GM23248 (cell line): Measurements from ENCODE around the gene HOXC10.

Source experiments
- EZH2 ChIP-seq: fragments of 200-600 bp; sonication (generic); IDR thresholded peaks from 2 replicates; pipeline ENCODE4 v1.6.1; 2018; ENCODE audit warnings: antibody characterized with exemption, mild to moderate bottlenecking; ENCODE audit not compliant: insufficient read depth, poor library complexity, severe bottlenecking
- EZH2phosphoT487 ChIP-seq: fragments of 200-600 bp; sonication (generic); IDR thresholded peaks from 2 replicates; pipeline ENCODE4 v1.6.1; 2018; ENCODE audit warnings: antibody characterized with exemption, moderate library complexity, mild to moderate bottlenecking, low read depth; ENCODE audit not compliant: insufficient read depth

- peak; percentile 63 for TF ChIP-seq EZH2
- TF ChIP-seq EZH2phosphoT487, result 0 out of 2 replicates have a peak, but pooled peaks have one; percentile 54
These were observed 10.0 kb downstream of the HOXC10 start for GRCh38 chr12:53995002-53995377.
